Omental fat pad (tissue), 4 donors: ENCODE measurements around the gene FAM89B. TPM values are rescaled to one million over a fixed set of nuclear protein-coding genes. Genes with fewer than 3 reads are reported as not detected.

Experiments used
- ATAC-seq: fragments of 150-250 bp; one replicate; pipeline ENCODE4 v1.9.1; 2016; ENCODE audit warnings: mild to moderate bottlenecking, moderate library complexity; ENCODE audit not compliant: low FRiP score
- DNase-seq: peaks from one replicate; pipeline ENCODE4 v3.0.0-alpha.2; 2019; ENCODE audit warnings: low spot score
- CTCF ChIP-seq, 3 donors: fragments of 450-650 bp; IDR thresholded peaks; one replicate each; pipeline ENCODE4 v1.5.1; 2016 to 2017; ENCODE audit warnings: antibody characterized with exemption in 3 of 3, mild to moderate bottlenecking in 3 of 3, moderate library complexity in 2 of 3
- total RNA-seq, 4 donors: library from RNA; depleted of rRNA; stranded (reverse); fragments of >200 nt; gene quantifications; one replicate each; pipeline ENCODE4 v1.1.0, GENCODE V29; 2016

FAM89B gene
- total RNA-seq, 4 donors from 2014 or later = 29.1 to 37.4 (median 33.1) TPM

DNA sequence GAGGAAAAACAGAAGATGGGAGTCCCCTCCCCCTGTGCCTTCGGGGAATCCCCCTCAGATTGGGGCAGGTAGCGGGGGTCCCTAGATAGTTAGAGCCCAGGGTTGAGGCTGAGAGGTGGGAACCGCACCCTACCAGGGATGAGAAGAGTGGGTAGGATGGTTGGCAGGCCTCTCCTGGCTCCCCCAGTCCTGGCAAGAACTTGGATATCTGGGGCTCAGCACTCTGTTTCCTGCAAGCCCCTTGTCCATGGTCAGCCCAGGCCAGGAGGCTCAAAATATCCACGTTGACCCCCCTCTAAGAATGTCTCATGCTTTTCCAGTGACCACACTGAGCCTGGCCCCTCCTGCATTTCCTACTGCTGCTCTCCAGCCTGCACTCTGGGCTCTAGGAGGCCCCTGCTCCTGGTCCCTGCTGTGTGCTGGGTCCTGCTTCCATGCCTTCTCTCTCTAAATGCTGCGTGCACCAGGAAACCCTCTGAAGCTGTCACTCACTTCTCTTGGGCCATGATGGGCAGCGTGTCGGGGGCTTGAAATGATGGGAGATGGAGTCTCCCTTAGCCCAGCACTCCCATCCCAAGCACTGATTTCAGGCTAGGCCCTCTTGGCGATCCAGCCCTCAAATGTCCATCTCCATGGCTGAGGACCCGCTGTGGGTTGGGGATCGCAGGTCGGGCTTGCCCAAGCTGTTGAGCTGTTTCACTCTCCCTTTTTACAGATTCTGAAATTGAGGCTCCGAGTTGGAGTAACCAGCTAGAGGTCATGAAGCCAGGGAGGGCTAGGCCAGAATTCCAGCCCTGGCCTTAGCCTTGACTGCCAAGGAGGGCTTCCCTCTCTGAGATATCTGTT is 39.6 kb downstream of the FAM89B start:
- DNase-seq (no peak), ATAC-seq (no peak)
- TF ChIP-seq CTCF (IDR thresholded peaks at IDR 0.05) = no peak

- ATAC-seq (no peak), DNase-seq (no peak)
- TF ChIP-seq CTCF (IDR thresholded peaks at IDR 0.05) = no peak
These were observed 40.4 kb downstream of the FAM89B start for GRCh38 chr11:65612691-65613090.

GRCh38 chr11:65613091-65613928 is 41.0 kb downstream of the FAM89B start:
- DNase-seq = no peak
- TF ChIP-seq CTCF (IDR thresholded peaks at IDR 0.05) = no peak
- ATAC-seq = no peak

DNA sequence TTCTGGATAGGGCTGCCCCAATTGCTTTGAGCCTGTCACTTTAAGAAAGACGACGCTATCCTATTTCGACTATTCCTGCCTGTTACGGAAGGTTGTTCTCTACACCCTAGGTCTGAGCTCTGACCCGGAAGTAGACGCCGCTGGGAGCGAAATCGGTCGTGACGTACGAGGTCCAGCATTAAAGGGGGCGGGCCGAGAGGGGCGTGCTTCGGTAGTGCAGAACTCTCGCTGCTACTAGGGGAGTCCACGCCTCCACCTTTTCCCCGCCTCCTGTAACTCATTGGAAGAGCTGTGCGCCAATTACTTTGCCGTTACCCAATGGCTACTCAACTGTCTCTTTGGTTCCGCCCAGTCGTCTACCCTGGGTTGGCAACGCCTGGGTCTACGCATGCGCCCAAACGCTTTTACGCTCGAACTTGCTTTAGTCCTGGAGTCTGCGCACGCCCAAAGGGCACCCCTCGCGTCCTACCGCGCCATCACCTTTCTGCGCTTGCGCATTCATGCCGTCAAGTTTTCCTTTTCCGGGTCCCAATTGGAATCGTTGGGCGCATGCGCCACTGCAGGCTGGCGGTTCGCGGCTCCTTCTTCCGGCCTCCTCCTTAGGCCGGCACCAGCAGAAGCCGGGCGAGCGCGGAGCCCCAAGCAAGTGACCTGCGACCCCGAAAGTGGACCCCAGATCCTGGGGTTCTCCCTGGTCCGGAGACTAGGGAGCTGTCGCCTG is 43.1 kb downstream of the FAM89B start, which contains the start of gene PCNX3:
PCNX3 (plus strand) TSS at position 548 of the 721 bp plus-strand sequence. CDS start 536 bp downstream, outside the sequence.
- peak; percentile 99 for DNase-seq
- peak; percentile 87 for ATAC-seq
- no peak for TF ChIP-seq CTCF (IDR thresholded peaks at IDR 0.05)

- TF ChIP-seq CTCF (IDR thresholded peaks at IDR 0.05) = no peak
- DNase-seq = no peak
- peak; percentile 0 for ATAC-seq
These were observed 43.7 kb downstream of the FAM89B start for GRCh38 chr11:65615950-65616574.

DNA sequence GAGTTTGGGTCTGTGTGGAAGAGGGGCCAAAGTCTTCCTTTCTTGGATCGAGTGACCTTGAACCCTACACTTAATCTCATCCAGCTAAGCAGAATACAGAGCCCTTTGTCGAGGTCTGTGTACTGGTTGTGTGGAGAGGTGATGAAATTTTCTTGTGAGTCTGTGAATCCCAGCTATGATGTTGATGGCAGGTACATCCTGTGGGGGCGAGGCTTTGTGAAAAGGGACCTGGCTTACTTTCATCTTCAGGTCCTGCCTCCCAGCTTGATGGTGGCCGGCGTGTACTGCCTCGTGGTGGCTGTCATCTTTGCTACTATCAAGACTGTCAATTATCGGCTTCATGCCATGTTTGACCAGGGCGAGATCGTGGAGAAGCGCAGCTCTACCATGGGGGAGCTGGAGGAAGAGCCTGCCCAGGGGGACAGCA is 44.2 kb downstream of the FAM89B start:
- ATAC-seq (no peak), DNase-seq (no peak)
- TF ChIP-seq CTCF (IDR thresholded peaks at IDR 0.05) = no peak
